Body of pancreas (tissue), 4 donors: ENCODE results near the gene SOCS3. TPM values are rescaled to one million over a fixed set of nuclear protein-coding genes. Genes with fewer than 3 reads are reported as not detected.

ENCODE experiments used
- ATAC-seq: fragments of 150-250 bp; one replicate; pipeline ENCODE4 v1.9.1; 2016
- DNase-seq, 4 donors: peaks; one replicate each; pipeline ENCODE4 v3.0.0-alpha.2; 2019
- H3K27ac ChIP-seq, 4 donors: fragments of 200-600 bp; sonication (generic); 1 replicate in 3 of 4; 2 replicates in 1 of 4; pipeline versions ENCODE4 v1.5.1 to v1.6.1; 2016 to 2019; ENCODE audit warnings: mild to moderate bottlenecking in 1 of 4, mixed read lengths in 1 of 4, moderate library complexity in 1 of 4
- H3K27me3 ChIP-seq, 2 donors: fragments of 200-600 bp; sonication (generic); one replicate each; pipeline ENCODE4 v1.6.0; 2016; ENCODE audit warnings: mild to moderate bottlenecking in 1 of 2
- H3K36me3 ChIP-seq, 2 donors: fragments of 200-600 bp; sonication (generic); replicated peaks in 1 of 2; 2 replicates each; pipeline ENCODE4 v1.5.1; 2016; ENCODE audit warnings: low read depth in 2 of 2; ENCODE audit not compliant: insufficient read depth in 1 of 2
- H3K4me1 ChIP-seq: fragments of 200-600 bp; sonication (generic); one replicate; pipeline ENCODE4 v1.6.0; 2016
- H3K4me3 ChIP-seq, 2 donors: fragments of 200-600 bp; sonication (generic); 1 replicate in 1 of 2; 2 replicates in 1 of 2; pipeline ENCODE4 v1.5.1; 2016 to 2019
- H3K9me3 ChIP-seq, 3 donors: fragments of 200-600 bp; sonication (generic); 1 replicate in 2 of 3; 2 replicates in 1 of 3; pipeline ENCODE4 v1.5.1; 2016
- POLR2A ChIP-seq, 3 donors: fragments of 450-650 bp; IDR thresholded peaks; one replicate each; pipeline ENCODE4 v1.6.1; 2016; ENCODE audit warnings: antibody characterized with exemption in 3 of 3, mild to moderate bottlenecking in 2 of 3
- WGBS, 2 donors: methylation state at CpG; one replicate each; pipeline ENCODE4 v1.1.5; 2017; 5-methylcytosine and 5-hydroxymethylcytosine counted together
- intact Hi-C: fragments of 100-400 bp; cut with DNase I; formaldehyde crosslinking; loops from one replicate; pipeline ENCODE4 v1.15.1; 2023
- total RNA-seq, 2 donors: library from RNA; depleted of rRNA; stranded (reverse); fragments of >200 nt; gene quantifications; one replicate each; pipeline ENCODE4 v1.1.0, GENCODE V29; 2016
- TF ChIP-seq, protein P1 (sequence below), 7 experiments: fragments of 450-650 bp in 4 of 7; fragments of 200-600 bp in 3 of 7; sonication (generic) in 3 of 7; IDR thresholded peaks; one replicate each; pipeline ENCODE4 v1.5.1; 2016 to 2019; ENCODE audit warnings: antibody characterized with exemption in 7 of 7

SOCS3 gene
- total RNA-seq, 2 donors from 2014 or later: 21.0 to 63.9 TPM

DNA sequence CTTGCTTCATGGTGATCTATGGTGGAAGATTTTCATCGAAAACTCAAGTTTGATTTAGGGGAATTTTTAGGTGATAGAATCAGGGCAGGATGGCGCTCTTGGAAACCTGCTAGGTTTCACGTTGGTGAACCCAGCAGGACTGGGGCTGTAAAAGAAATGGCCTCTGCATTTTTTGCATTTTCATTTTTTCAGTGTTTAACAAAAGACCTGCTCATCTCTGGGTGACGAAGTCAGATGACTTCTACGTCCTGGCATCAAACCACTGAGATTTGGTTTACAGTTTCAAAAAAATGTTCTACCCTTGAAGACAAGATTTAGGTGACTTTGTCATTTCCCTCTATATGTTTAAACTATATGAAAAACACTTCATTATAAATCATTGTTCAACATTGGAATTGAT lies 20.5 kb upstream of the SOCS3 start:
- intact Hi-C loops: no loop called here
- WGBS, 2 donors: 76% methylated on average over 5 of the region's 5 CpGs

DNA sequence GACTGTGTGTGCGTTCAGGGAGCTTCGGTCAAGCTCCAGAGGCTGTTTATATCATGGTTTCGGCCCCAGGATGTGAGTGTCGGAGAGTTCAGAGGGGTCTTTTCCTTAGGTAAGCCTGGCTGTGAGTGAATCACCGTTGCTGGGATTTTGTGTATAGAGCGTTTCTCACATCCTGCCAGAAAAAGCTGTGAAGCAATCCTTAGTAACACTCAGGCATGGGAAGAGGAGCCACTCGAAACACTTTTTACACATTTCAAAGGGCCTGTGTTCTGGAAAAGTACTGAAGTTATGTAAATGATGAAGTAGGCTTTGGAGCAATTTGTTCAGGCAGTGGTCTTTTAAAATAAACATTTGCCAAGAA lies 19.2 kb upstream of the SOCS3 start:
- Histone ChIP-seq H3K4me1 (peaks cover 41% of the 10 kb centered on the region), H3K9me3 (no peaks in the 10 kb centered on the region), H3K36me3 (no peaks in the 10 kb centered on the region), H3K27ac (peak overlapping the region; percentile 19 to 88 (median 78)), H3K27me3 (no peaks in the 10 kb centered on the region), H3K4me3 (peak overlapping the region; percentile 67 to 91)
- TF ChIP-seq, protein P1, sequence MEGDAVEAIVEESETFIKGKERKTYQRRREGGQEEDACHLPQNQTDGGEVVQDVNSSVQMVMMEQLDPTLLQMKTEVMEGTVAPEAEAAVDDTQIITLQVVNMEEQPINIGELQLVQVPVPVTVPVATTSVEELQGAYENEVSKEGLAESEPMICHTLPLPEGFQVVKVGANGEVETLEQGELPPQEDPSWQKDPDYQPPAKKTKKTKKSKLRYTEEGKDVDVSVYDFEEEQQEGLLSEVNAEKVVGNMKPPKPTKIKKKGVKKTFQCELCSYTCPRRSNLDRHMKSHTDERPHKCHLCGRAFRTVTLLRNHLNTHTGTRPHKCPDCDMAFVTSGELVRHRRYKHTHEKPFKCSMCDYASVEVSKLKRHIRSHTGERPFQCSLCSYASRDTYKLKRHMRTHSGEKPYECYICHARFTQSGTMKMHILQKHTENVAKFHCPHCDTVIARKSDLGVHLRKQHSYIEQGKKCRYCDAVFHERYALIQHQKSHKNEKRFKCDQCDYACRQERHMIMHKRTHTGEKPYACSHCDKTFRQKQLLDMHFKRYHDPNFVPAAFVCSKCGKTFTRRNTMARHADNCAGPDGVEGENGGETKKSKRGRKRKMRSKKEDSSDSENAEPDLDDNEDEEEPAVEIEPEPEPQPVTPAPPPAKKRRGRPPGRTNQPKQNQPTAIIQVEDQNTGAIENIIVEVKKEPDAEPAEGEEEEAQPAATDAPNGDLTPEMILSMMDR (IDR thresholded peaks at IDR 0.05): no peak
- TF ChIP-seq POLR2A (IDR thresholded peaks at IDR 0.05): no peak
- 5% methylated on average over 5 to 7 of the region's 7 CpGs for WGBS, 2 donors
- ATAC-seq: no peak
- intact Hi-C loops: no loop called here
- no peak for DNase-seq

More for the DNA sequence above, 20.5 kb upstream of the SOCS3 start:
- no peaks in the 10 kb centered on the region for H3K27me3 ChIP-seq
- H3K36me3 ChIP-seq: no peaks in the 10 kb centered on the region
- ATAC-seq (no peak), DNase-seq (no peak)
- peaks cover 41% of the 10 kb centered on the region for H3K4me1 ChIP-seq
- TF ChIP-seq, protein P1 (IDR thresholded peaks at IDR 0.05): no peak
- no peak for TF ChIP-seq POLR2A (IDR thresholded peaks at IDR 0.05)
- H3K4me3 ChIP-seq: no peak overlapping the region
- no peaks in the 10 kb centered on the region for H3K9me3 ChIP-seq
- no peak overlapping the region for H3K27ac ChIP-seq

DNA sequence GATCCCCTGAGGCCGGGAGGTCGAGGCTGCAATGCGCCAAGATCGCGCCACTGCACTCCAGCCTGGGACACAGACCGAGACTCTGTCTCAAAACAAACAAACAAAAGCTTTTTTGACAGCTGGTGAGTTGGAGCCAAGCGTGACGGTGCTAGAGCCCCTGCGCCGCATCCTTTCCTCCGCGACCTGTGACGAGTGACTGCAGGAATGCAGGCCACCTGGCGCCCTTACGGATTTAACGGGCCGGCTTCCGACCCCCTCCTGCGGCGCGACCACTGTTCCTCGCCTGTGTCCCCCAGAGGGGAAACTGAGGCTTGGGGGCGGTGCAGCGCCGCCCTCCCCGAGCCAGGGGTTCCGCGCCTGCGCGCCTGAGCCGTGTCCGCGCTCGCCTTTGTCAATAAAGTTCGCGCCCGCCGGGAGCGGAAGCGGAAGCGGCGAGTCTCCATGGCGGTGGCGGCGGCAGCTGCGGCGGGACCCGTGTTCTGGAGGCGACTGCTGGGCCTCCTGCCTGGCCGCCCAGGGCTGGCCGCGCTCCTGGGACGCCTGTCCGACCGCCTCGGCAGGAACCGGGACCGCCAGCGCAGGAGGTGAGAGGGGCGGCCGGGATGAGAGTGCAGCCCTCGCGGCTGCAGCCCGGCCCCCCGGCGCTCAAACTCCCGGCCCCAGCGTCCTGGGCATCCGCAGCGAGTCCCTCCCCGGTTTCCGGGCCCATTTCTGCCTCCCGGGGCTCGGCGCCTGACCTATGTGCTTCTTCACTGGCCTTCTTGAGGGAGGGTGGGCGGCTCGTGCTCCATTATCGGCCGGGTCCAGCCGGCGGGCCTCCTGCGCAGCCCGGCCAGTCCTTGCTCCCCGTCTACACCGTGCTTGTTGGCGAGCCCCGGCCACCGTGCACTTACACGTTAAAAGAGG lies 18.6 kb upstream of the SOCS3 start, which contains the start of gene PGS1:
TSS of gene PGS1 (plus strand) at position 425 of the 906 bp plus-strand sequence. CDS start at position 442, 17 bp downstream.
- intact Hi-C loops: no loop called here
- peak; percentile 52 to 79 (median 72) for TF ChIP-seq POLR2A (IDR thresholded peaks at IDR 0.05)
- TF ChIP-seq, protein P1 (IDR thresholded peaks at IDR 0.05): peak in 1 of 7 experiments; percentile 12
- Histone ChIP-seq H3K4me3 (peak within 1 kb of the TSS; percentile 67 to 91), H3K27me3 (no peaks in the 10 kb centered on the region), H3K9me3 (no peaks in the 10 kb centered on the region), H3K36me3 (no peaks in the 10 kb centered on the region), H3K27ac (peak within 1 kb of the TSS; percentile 48 to 88 (median 78)), H3K4me1 (peaks cover 40% of the 10 kb centered on the region)
- 2 to 4% methylated on average over 9 to 89 of the region's 89 CpGs for WGBS, 2 donors
- ATAC-seq (peak; percentile 87), DNase-seq (peak; percentile 75 to 81 (median 78))

DNA sequence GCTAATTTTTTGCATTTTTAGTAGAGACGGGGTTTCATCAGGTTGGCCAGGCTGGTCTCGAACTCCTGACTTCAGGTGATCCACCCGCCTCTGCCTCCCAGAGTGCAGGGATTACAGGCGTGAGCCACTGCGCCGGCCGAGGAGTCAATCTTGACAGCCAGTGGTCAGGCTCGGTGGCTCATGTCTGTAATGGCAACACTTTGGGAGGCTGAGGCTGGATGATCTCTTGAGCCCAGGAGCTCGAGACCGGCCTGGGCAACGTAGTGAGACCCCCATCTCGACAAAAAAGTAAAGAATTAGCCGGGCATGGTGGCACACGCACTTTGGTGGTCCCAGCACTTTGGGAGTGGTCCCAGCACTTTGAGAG lies 18.0 kb upstream of the SOCS3 start:
- TF ChIP-seq POLR2A (IDR thresholded peaks at IDR 0.05): no peak
- TF ChIP-seq, protein P1 (IDR thresholded peaks at IDR 0.05): no peak
- H3K27ac ChIP-seq: peak overlapping the region; percentile 48 to 88 (median 78)
- H3K9me3 ChIP-seq: no peaks in the 10 kb centered on the region
- DNase-seq: no peak
- no peaks in the 10 kb centered on the region for H3K36me3 ChIP-seq
- H3K4me3 ChIP-seq: peak overlapping the region; percentile 67 to 91
- no peak for ATAC-seq
- WGBS, 2 donors: 47 to 65% methylated on average over 7 to 14 of the region's 14 CpGs
- intact Hi-C loops: no loop called here
- no peaks in the 10 kb centered on the region for H3K27me3 ChIP-seq
- H3K4me1 ChIP-seq: peaks cover 35% of the 10 kb centered on the region
